Body of pancreas (tissue), 4 donors: Measurements from ENCODE around the gene TANC1.

Experiments
- CTCF ChIP-seq, 7 experiments: fragments of 450-650 bp in 4 of 7; fragments of 200-600 bp in 3 of 7; sonication (generic) in 3 of 7; IDR thresholded peaks; one replicate each; pipeline ENCODE4 v1.5.1; 2016 to 2019; ENCODE audit warnings: antibody characterized with exemption in 7 of 7
- POLR2A ChIP-seq, 3 donors: fragments of 450-650 bp; IDR thresholded peaks; one replicate each; pipeline ENCODE4 v1.6.1; 2016; ENCODE audit warnings: antibody characterized with exemption in 3 of 3, mild to moderate bottlenecking in 2 of 3

- TF ChIP-seq CTCF (IDR thresholded peaks at IDR 0.05) (no peak), POLR2A (IDR thresholded peaks at IDR 0.05) (no peak)
Observed at GRCh38 chr2:159270744-159271379, 302.4 kb downstream of the TANC1 start.
